MCF 10A (cell line): ENCODE measurements around the gene NFAM1. TPM values are rescaled to one million over a fixed set of nuclear protein-coding genes. Genes with fewer than 3 reads are reported as not detected.

Source experiments
- BruUV-seq: library from RNA; stranded (reverse); fragments of 400-500 nt; replicated peaks from 2 replicates; lab custom pipeline; 2021; lab: Mats Ljungman, UMichigan
- CTCF ChIA-PET: fragments of 300-600 bp; sonication (Branson Sonifier 250); formaldehyde crosslinking; extraction: SDS; loops from one replicate; lab custom pipeline; 2021; ENCODE audit warnings: antibody characterized with exemption, inconsistent platforms; lab: Yijun Ruan, JAX
- POLR2A ChIA-PET: fragments of 300-600, 350-650 bp; sonication (Branson Sonifier 250); formaldehyde crosslinking; extraction: SDS; loops from one replicate; lab custom pipeline; 2020; ENCODE audit warnings: antibody characterized with exemption, inconsistent platforms; lab: Yijun Ruan, JAX
- DNase-seq: peaks from one replicate; pipeline ENCODE4 v3.0.0-alpha.2; 2018; ENCODE audit not compliant: unreplicated experiment
- H3K27ac Mint-ChIP-seq: one replicate; pipeline ENCODE4 v1.8.0; 2022; ENCODE audit warnings: mild to moderate bottlenecking, low read depth, mixed read lengths; ENCODE audit not compliant: unreplicated experiment
- H3K27me3 Mint-ChIP-seq: one replicate; pipeline ENCODE4 v1.8.0; 2022; ENCODE audit warnings: mixed read lengths; ENCODE audit not compliant: insufficient read depth, unreplicated experiment
- H3K36me3 Mint-ChIP-seq: one replicate; pipeline ENCODE4 v1.8.0; 2022; ENCODE audit warnings: mild to moderate bottlenecking, moderate library complexity, mixed read lengths; ENCODE audit not compliant: insufficient read depth, unreplicated experiment
- H3K4me1 Mint-ChIP-seq: one replicate; pipeline ENCODE4 v1.8.0; 2022; ENCODE audit warnings: mixed read lengths; ENCODE audit not compliant: insufficient read depth, unreplicated experiment
- H3K4me3 Mint-ChIP-seq: one replicate; pipeline ENCODE4 v1.8.0; 2022; ENCODE audit warnings: mild to moderate bottlenecking, moderate library complexity, mixed read lengths; ENCODE audit not compliant: unreplicated experiment
- H3K9me3 Mint-ChIP-seq: one replicate; pipeline ENCODE4 v1.8.0; 2022; ENCODE audit warnings: mixed read lengths; ENCODE audit not compliant: unreplicated experiment
- intact Hi-C: fragments of 100-400 bp; cut with micrococcal nuclease; formaldehyde crosslinking; loops from 2 replicates; pipeline ENCODE4 v1.14.1; 2022
- total RNA-seq: library from RNA; stranded (reverse); gene quantifications from 2 replicates; pipeline ENCODE4 v1.2.3, GENCODE V29; 2022
- TF ChIP-seq, protein P1 (sequence below): fragments of 200-600 bp; IDR thresholded peaks from one replicate; pipeline ENCODE4 v1.8.0; 2022; ENCODE audit warnings: antibody characterized with exemption, mild to moderate bottlenecking; ENCODE audit not compliant: unreplicated experiment

Gene NFAM1
- total RNA-seq, 1 experiment from 2014 or later, result not detected

DNA sequence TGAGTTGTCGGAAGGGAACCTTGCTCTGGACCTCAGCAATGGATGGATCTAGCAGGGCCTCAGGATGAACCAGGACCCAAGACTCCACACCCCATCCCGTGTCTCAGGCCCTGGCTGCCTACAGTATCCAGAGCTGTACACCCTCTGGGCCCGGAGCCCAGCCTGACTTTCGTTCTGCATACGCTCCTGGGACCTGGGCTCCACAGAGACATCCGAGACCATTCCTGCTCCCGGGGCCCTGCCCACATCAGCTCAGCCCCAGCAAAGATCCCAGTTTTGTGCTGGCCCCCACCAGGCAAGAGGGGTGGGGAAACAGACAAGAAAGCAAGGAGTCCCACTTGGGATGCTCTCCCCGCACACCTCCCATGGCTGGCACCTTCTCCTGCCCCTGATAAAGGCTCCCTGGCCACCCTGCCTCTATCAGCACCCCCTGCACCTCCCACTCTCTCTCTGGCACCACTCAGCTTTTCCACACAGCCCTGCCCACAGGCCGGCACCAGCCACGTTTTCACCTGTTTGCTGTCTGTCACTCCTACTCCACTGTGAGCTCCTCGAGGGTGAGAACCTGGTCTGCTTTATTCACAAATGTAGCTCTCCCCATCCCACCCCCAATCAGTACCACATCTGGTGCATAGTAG, 97.2 kb downstream of the NFAM1 start:
- Mint-ChIP-seq H3K9me3 (no peaks in the 10 kb centered on the region), H3K36me3 (no peaks in the 10 kb centered on the region), H3K4me3 (no peak overlapping the region), H3K4me1 (peaks cover 12% of the 10 kb centered on the region), H3K27ac (no peak overlapping the region), H3K27me3 (no peaks in the 10 kb centered on the region)
- BruUV-seq, result no TSS peak
- no peak for DNase-seq
- ChIA-PET POLR2A (no interaction called here), CTCF (no interaction called here)
- intact Hi-C loops, result no loop called here
- TF ChIP-seq, protein P1, sequence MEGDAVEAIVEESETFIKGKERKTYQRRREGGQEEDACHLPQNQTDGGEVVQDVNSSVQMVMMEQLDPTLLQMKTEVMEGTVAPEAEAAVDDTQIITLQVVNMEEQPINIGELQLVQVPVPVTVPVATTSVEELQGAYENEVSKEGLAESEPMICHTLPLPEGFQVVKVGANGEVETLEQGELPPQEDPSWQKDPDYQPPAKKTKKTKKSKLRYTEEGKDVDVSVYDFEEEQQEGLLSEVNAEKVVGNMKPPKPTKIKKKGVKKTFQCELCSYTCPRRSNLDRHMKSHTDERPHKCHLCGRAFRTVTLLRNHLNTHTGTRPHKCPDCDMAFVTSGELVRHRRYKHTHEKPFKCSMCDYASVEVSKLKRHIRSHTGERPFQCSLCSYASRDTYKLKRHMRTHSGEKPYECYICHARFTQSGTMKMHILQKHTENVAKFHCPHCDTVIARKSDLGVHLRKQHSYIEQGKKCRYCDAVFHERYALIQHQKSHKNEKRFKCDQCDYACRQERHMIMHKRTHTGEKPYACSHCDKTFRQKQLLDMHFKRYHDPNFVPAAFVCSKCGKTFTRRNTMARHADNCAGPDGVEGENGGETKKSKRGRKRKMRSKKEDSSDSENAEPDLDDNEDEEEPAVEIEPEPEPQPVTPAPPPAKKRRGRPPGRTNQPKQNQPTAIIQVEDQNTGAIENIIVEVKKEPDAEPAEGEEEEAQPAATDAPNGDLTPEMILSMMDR, result no peak

DNA sequence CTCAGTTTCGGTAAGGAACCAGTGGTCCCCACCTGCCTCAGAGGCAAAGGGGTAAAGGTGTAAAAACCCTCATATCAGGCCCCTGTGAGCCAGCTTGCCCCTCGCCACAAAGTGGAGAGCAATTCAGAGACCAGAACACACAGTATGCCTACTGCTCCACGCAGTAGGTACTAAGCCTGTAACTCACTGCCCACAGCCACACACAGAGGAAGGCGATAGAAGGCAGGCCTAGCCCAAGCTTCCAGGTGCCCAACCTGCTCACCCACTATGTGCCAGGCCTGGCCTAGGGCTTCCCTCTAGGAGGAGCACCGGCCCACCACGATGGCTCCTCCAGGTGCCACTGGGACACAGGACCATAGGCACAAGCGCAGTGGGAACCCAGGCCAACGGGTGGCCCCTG, 98.7 kb downstream of the NFAM1 start:
- TF ChIP-seq, protein P1, result no peak
- ChIA-PET POLR2A (no interaction called here), CTCF (no interaction called here)
- Mint-ChIP-seq H3K36me3 (no peaks in the 10 kb centered on the region), H3K4me1 (peaks cover 12% of the 10 kb centered on the region), H3K9me3 (no peaks in the 10 kb centered on the region), H3K27me3 (no peaks in the 10 kb centered on the region), H3K27ac (no peak overlapping the region), H3K4me3 (no peak overlapping the region)
- no peak for DNase-seq
- intact Hi-C loops, result no loop called here
- no TSS peak for BruUV-seq

DNA sequence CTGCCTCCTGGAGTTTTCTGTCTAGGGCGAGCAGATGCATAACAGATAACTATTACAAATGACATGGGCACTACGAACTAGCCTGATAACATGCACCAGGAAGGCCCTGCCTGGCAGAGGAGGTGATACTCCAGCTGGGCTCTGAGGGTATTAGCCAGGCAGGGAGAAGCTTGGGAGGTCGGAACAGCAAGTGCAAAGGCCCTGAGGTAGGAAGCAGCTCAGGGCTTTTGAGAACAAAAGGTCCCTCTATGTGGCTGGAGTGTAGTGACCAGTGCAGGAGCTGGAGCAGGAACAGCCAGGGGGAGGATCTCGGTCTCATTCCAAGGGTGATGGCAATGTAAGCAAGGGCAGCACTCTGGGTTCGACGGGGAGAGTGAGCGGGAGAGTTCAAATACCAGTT, 100.1 kb downstream of the NFAM1 start:
- no TSS peak for BruUV-seq
- TF ChIP-seq, protein P1, result no peak
- Mint-ChIP-seq H3K27ac (no peak overlapping the region), H3K36me3 (no peaks in the 10 kb centered on the region), H3K9me3 (no peaks in the 10 kb centered on the region), H3K27me3 (no peaks in the 10 kb centered on the region), H3K4me3 (no peak overlapping the region), H3K4me1 (peaks cover 13% of the 10 kb centered on the region)
- intact Hi-C loops, result no loop called here
- ChIA-PET CTCF (no interaction called here), POLR2A (no interaction called here)
- DNase-seq, result no peak

DNA sequence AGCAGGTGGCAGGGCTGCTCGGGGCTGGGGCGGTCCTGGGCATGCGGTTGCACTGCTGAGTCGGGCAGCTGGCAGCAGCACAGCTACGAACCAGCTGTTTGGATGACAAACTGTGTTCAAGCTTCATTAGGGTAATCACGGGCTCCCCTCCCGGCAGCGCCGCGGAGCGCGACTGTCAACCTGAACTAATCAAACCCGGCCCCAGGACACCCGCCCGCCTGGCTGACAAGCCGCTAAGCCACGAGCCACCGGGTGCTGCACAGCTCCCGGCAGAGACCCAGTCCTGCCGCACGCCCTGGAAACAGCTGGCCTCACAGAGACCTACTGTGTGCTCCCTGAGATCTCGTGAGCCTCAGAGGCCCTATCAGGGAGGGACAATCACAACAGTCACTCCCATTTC, 101.2 kb downstream of the NFAM1 start:
- POLR2A ChIA-PET, result no interaction called here
- H3K27ac Mint-ChIP-seq, result no peak overlapping the region
- no peaks in the 10 kb centered on the region for H3K27me3 Mint-ChIP-seq
- no peaks in the 10 kb centered on the region for H3K36me3 Mint-ChIP-seq
- intact Hi-C loops, result no loop called here
- no peaks in the 10 kb centered on the region for H3K9me3 Mint-ChIP-seq
- CTCF ChIA-PET, result interaction anchor here (0.6 to 0.7 kb wide), 2 partner anchors 9 to 12 kb away, joined by 3 to 4 read pairs; no protein-coding TSS in a partner anchor
- BruUV-seq, result no TSS peak
- TF ChIP-seq, protein P1, result no peak
- DNase-seq, result no peak
- peaks cover 6% of the 10 kb centered on the region for H3K4me1 Mint-ChIP-seq
- H3K4me3 Mint-ChIP-seq, result no peak overlapping the region

Other genes with a start within 250 kb of the NFAM1 start
- gene TCF20, start 161.8 kb downstream of the NFAM1 start, total RNA-seq, result 44.7 and 56.4 TPM in 2 replicates
- gene RRP7A, start 87.4 kb upstream of the NFAM1 start, total RNA-seq, result 45.1 and 59.4 TPM in 2 replicates
- 0.75 TPM in 1 of 2 replicates, not detected in the other for gene SERHL2, start 121.6 kb upstream of the NFAM1 start, total RNA-seq
- gene POLDIP3, start 182.5 kb upstream of the NFAM1 start, total RNA-seq, result 49.7 and 51.3 TPM in 2 replicates
- gene ATP5MGL, start 208.2 kb upstream of the NFAM1 start, total RNA-seq, result 0.83 and 1.1 TPM in 2 replicates
- 104 and 114 TPM in 2 replicates for gene CYB5R3, start 217.0 kb upstream of the NFAM1 start, total RNA-seq